ENCODE data around the gene SH2B3. TPM values are rescaled to one million over a fixed set of nuclear protein-coding genes. Genes with fewer than 3 reads are reported as not detected.

The SH2B3 gene
- total RNA-seq, 2 experiments from 2014 or later, result 25.8 to 51.3 TPM

DNA sequence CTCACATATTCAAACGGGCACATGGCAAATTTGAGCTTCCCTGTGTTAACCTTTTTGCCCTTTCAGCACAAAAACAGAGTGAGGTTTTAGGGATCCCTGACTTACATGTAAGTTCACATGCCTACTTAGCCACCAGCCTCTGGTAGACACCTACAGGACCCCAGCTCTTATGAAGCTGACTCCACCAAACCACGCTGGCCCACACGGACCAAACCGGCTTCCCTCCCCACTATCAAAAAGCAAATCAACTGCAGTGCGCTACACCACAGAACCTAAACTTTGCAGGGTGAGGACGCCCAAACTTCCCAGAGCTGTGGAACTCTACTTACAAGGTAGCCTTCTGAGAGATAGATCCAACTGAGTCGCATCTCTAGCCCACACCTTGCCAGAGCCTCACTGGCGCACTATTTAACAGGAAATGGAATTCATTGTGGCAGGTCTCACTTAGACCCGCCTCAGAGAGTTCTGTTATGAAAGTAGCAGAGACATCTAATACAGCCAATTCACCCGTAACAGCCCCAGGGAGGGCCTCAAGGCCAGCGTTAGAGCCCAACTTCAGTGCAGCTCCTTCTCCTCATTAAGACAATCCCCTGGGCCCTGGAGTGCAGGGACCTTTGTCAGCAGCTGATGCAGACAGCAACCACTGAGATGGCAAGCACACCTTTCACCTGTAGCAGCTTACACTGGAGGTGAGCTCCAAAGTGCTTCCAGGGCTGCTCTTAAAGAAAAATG, 49.2 kb downstream of the SH2B3 start:
- H3K4me3 ChIP-seq (ENCODE audit: low read depth, low read length, poor library complexity, severe bottlenecking), result no peak overlapping the region
- no peak overlapping the region for H2AFZ ChIP-seq (ENCODE audit: low read length)
- intact Hi-C loops (cut with micrococcal nuclease; ENCODE audit: unreplicated experiment), result no loop called here
- TF ChIP-seq, protein P1, sequence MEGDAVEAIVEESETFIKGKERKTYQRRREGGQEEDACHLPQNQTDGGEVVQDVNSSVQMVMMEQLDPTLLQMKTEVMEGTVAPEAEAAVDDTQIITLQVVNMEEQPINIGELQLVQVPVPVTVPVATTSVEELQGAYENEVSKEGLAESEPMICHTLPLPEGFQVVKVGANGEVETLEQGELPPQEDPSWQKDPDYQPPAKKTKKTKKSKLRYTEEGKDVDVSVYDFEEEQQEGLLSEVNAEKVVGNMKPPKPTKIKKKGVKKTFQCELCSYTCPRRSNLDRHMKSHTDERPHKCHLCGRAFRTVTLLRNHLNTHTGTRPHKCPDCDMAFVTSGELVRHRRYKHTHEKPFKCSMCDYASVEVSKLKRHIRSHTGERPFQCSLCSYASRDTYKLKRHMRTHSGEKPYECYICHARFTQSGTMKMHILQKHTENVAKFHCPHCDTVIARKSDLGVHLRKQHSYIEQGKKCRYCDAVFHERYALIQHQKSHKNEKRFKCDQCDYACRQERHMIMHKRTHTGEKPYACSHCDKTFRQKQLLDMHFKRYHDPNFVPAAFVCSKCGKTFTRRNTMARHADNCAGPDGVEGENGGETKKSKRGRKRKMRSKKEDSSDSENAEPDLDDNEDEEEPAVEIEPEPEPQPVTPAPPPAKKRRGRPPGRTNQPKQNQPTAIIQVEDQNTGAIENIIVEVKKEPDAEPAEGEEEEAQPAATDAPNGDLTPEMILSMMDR (conservative IDR thresholded peaks at IDR 0.05; ENCODE audit: low read length), result no peak
- TF ChIP-seq EZH2phosphoT487 (IDR thresholded peaks at IDR 0.05; ENCODE audit: borderline replicate concordance, low read depth, low read length), result no peak
- no peaks in the 10 kb centered on the region for H3K9me3 ChIP-seq (ENCODE audit: low read length)
- H3K27ac ChIP-seq (ENCODE audit: low read depth, low read length, poor library complexity, severe bottlenecking), result no peak overlapping the region
- DNase-seq (ENCODE audit: low spot score), result no peak
- no peaks in the 10 kb centered on the region for H3K79me2 ChIP-seq (ENCODE audit: insufficient read depth, low read depth, low read length)
- no peaks in the 10 kb centered on the region for H3K9me2 ChIP-seq (ENCODE audit: insufficient read depth, low read length)
- BruUV-seq (replicated peaks), result no TSS peak
- CTCF ChIA-PET (ENCODE audit: unreplicated experiment), result no interaction called here
- peaks cover 6% of the 10 kb centered on the region for H3K4me1 ChIP-seq (ENCODE audit: insufficient read depth, low read length, poor library complexity, severe bottlenecking)
- H3K36me3 ChIP-seq (ENCODE audit: insufficient read depth, low read length), result peaks cover 73% of the 10 kb centered on the region
- POLR2A ChIA-PET, result interaction anchor here (0.6 kb wide), 1 partner anchor 64 kb away, joined by 8 read pairs; no protein-coding TSS in a partner anchor
- no peak overlapping the region for H3K4me2 ChIP-seq (ENCODE audit: low read length)
- no peaks in the 10 kb centered on the region; the same call in 1 of the 2 replicates for H4K20me1 ChIP-seq (ENCODE audit: insufficient read depth, low read length)

DNA sequence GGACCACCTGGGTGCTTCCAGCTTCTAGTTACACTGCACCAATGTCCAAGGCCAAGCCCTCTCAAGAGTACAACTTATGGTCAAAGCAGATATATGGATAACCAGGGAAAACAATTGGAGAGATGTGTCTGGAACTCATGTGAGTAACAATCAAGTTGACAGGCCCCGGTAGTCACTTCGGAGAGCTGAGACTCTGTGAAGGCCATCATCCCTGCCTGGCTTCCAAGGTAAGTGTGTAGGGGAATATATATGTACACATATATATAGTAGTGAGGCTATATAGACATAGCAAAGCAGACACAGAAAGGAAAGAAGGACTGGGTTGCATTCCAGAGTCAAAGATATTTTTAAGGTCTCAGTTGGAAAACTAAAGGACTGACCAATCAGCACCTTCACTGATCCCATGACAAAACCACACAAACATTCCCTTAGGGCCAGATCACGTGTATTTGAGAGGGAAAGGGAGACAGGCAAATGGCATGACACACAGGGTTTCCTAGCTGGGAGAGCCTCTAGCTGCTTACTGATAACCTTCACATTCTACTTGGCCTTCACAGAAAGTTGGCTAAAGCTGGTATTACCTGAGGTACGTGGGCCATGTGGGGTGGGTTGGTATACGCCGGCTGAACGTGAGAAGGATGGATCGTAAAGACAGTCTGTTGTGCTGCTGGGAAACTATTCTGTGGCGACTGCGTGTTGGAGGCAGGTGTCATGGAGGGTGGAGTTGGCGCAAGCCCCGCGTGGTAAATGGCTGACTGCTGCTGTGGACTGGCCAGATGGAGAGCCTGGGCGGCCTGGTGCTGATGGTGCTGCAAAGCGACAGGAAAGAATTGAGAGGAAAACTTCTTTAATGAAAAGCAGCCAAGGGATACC, 50.0 kb downstream of the SH2B3 start:
- Histone ChIP-seq H2AFZ (ENCODE audit: low read length) (no peak overlapping the region), H3K9me3 (ENCODE audit: low read length) (no peaks in the 10 kb centered on the region), H3K79me2 (ENCODE audit: insufficient read depth, low read depth, low read length) (no peaks in the 10 kb centered on the region), H3K4me3 (ENCODE audit: low read depth, low read length, poor library complexity, severe bottlenecking) (no peak overlapping the region), H3K9me2 (ENCODE audit: insufficient read depth, low read length) (no peaks in the 10 kb centered on the region), H4K20me1 (ENCODE audit: insufficient read depth, low read length) (no peaks in the 10 kb centered on the region; the same call in 1 of the 2 replicates), H3K4me1 (ENCODE audit: insufficient read depth, low read length, poor library complexity, severe bottlenecking) (peaks cover 6% of the 10 kb centered on the region), H3K27ac (ENCODE audit: low read depth, low read length, poor library complexity, severe bottlenecking) (no peak overlapping the region), H3K4me2 (ENCODE audit: low read length) (no peak overlapping the region), H3K36me3 (ENCODE audit: insufficient read depth, low read length) (peaks cover 66% of the 10 kb centered on the region)
- no TSS peak for BruUV-seq (replicated peaks)
- TF ChIP-seq, protein P1 (conservative IDR thresholded peaks at IDR 0.05; ENCODE audit: low read length), result no peak
- no peak for TF ChIP-seq EZH2phosphoT487 (IDR thresholded peaks at IDR 0.05; ENCODE audit: borderline replicate concordance, low read depth, low read length)
- CTCF ChIA-PET (ENCODE audit: unreplicated experiment), result no interaction called here
- POLR2A ChIA-PET, result interaction anchor here (0.6 to 1.7 kb wide), 2 partner anchors 11 to 71 kb away, joined by 3 to 4 read pairs; no protein-coding TSS in a partner anchor
- no peak for DNase-seq (ENCODE audit: low spot score)
- intact Hi-C loops (cut with micrococcal nuclease; ENCODE audit: unreplicated experiment), result no loop called here
